Left kidney (tissue), 2 donors: ENCODE results near the gene DNASE2. TPM values are rescaled to one million over a fixed set of nuclear protein-coding genes. Genes with fewer than 3 reads are reported as not detected.

Experiments used
- DNase-seq: peaks from one replicate; pipeline ENCODE4 v3.0.0-alpha.2; 2013
- polyA plus RNA-seq: library from polyadenylated mRNA; unstranded; fragments of 120-200 nt; gene quantifications from one replicate; pipeline ENCODE4 v1.2.1, GENCODE V29; 2013; ENCODE audit not compliant: insufficient read length

Gene DNASE2
- polyA plus RNA-seq, 1 donor, result 9.5 TPM

DNA sequence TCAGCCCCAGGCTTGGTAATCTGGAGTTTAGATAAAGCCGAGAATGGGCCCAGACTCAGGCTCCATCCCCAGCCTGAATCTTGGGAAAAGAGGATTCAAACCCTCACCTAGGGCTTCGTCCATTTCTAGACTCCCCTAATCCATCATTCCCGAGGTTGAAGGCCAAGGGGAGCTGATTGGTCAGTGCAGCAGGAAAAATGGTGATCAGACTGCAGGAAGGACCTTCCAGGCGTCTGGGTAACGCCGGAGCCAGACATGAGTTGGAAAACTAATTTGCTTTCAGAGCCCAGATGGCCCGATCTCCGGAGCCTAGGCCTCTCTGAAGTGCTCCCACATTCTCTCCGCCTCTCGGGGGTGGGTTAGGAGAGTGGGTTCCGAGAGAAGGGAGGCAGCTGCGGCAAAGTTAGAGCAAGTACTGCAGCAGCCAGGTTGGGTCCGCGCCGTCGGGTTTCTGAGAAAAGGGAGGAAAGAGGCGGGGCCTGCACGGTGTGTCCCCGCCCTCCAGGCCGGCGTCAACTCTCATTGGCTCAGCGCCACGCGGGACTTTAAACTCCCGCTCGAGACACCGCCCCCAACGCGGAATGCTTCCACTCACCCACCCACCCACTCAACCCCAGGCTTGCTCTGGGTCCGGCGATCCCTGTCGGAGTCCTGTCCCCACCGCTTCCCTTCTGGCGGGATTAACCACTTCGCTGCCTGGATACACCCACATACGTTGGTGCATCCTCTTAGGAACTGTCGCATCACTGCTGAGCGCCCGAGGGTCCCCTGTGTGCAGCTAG is 46.1 kb downstream of the DNASE2 start:
- no peak for DNase-seq

DNA sequence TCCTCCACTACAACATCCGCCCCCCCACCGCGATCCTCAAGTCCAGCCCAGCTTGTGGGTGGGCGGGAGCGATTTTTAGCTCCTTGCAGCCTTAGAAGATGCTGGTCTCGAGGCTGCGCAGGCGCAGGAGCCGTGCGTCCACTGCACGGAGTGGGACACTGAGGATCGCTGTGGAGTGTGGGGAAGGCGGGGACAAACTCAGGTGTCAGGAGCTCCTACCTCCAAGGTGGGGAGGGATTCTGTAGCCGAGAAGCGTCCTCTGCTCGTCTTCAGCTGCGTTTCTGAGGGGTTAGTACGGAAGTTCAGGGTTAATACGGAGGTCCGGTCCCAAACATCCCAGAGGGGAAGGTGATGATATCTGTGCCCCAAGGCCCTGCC is 46.7 kb downstream of the DNASE2 start, which contains the start of gene RTBDN:
TSS of gene RTBDN (minus strand) at position 14 of the 378 bp plus-strand sequence. CDS start 4,600 bp downstream, outside the sequence.
- DNase-seq, result no peak

DNA sequence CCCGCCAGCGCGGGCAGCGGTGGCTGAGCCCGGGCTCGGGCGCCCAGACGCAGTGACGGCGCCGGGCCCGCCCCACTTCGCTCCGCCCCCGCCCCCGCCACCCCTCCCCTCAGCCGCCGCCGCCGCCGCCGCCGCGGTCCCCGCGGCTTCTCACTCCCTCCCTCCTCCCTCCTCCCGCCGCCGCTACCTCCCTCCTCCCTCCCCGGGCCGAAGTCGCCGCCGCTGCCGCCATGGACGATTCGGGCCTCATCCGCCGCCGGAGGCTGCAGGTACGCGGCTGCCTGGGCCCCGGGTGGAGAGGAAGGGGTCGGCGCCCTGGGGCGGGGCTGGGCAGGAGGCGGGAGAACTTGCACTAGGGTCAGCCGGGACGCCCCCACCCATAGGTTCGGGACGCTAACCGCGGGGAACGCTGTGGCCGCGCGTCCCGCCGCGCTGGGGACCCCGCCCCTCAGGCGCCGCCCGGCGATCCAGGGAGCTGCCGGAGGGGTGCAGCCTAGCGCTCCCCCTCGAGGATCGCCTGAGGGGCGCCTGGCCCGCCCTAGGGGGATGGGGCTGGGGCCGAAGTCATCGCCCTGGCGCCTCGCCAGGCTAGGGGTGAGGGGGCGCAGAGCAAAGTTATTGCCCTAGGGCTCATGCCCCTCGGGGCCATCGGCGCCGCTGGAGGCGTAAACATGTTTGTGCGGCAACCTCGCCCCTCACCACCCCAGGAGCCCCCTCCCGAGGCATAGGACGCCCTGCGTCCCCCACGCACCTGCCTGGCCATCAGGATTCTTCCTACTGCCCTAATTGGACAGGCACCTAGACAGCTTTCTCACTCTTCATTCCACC is 47.3 kb downstream of the DNASE2 start:
- no peak for DNase-seq

DNA sequence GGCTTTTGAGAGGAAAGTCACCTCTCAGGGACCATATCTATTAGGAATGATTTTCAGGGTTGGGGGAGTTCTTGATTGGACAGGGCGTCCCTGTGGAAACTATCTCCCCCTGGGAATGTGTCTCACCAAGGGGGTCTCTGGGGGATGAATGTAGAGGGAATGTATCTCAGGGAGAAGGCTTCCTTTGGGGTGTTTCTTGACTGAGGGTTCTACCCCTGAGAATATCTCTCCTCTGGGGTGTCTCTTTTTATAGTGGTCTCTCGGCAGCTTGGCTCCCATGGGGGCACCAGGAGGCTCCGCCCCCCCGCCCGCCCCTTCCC is 47.9 kb downstream of the DNASE2 start:
- no peak for DNase-seq

DNA sequence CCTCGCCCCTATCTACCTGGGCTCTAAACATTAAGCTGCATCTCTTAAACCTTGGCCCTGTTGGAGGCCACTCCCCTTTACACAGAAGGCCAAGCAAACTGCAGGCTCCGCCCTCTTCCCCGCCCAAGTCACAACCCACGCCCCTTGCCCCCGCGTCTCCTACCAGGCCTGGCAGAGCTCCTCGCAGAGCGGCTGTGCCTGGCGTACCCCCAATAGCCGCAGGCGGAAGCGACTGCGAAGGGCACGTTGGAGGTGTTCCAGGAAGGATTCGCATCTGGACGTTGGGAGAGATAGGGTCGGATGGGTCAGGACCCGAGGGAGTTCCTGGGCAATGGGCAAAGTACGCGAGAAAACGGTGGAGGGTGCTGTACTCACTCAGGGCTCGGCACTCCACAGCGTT is 52.8 kb downstream of the DNASE2 start:
- no peak for DNase-seq

DNA sequence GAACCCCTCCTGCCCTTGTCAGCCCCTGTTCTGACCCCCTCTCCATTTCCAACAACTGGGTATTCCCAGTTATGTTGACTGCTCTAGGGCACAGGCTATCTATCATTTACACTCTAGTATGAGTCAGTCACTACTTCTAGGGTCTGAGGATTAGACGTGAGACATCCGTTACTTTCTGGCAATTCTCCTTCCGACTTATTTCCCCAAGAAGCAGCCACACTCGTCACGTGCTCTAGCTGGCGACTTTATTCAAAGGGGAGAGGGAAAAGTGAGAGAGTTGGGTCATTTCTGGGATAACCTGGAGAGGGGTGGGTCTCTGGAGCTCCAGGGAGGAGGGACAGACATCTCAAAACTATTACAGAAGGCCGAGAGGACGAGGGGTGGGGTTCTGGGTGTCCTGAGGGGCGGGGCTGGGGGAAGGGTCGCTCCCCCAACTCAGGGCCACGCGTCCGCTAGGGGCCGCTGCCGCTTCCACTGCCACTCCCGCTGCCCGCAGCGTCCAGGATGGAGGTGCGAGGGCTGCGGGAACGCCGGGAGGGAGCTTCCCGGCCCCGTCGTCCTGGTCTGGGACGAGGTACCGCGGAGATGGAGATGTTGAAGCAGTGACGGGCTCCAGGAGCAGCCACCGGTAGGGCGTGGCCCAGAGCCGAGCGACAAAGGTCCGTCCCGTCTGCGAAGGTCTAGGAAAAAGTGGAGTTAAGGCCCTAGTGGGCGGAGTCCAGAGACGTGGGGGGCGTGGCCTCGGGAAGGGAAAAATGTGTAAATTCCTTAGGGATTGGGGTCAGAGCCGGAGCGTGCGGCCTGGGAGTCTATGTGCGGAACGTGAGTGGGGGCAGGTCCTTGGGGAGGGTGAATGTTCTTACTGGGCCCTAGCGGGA is 55.8 kb downstream of the DNASE2 start:
- no peak for DNase-seq

Other genes with a start within 250 kb of the DNASE2 start
- 35.1 TPM for gene MAN2B1, start 214.7 kb downstream of the DNASE2 start, polyA plus RNA-seq
- gene WDR83, start 214.6 kb downstream of the DNASE2 start, polyA plus RNA-seq, result 18.2 TPM
- 87.9 TPM for gene DHPS, start 199.6 kb downstream of the DNASE2 start, polyA plus RNA-seq
- gene GNG14, start 193.5 kb downstream of the DNASE2 start, polyA plus RNA-seq, result 1.00 TPM
- 10.4 TPM for gene FBXW9, start 184.8 kb downstream of the DNASE2 start, polyA plus RNA-seq
- 78.7 TPM for gene TNPO2, start 157.5 kb downstream of the DNASE2 start, polyA plus RNA-seq
- gene TRIR, start 146.8 kb downstream of the DNASE2 start, polyA plus RNA-seq, result 139 TPM
- 74.0 TPM for gene GET3, start 144.0 kb downstream of the DNASE2 start, polyA plus RNA-seq
- 0.23 TPM for gene BEST2, start 129.7 kb downstream of the DNASE2 start, polyA plus RNA-seq
- gene HOOK2, start 105.9 kb downstream of the DNASE2 start, polyA plus RNA-seq, result 78.3 TPM
- 22.7 TPM for gene JUNB, start 90.0 kb downstream of the DNASE2 start, polyA plus RNA-seq
- gene PRDX2, start 79.6 kb downstream of the DNASE2 start, polyA plus RNA-seq, result 274 TPM
- 5.4 TPM for gene THSD8, start 79.4 kb downstream of the DNASE2 start, polyA plus RNA-seq
- 35.1 TPM for gene RNASEH2A, start 74.9 kb downstream of the DNASE2 start, polyA plus RNA-seq
- 0.07 TPM for gene RTBDN, start 46.9 kb downstream of the DNASE2 start, polyA plus RNA-seq
- gene MAST1, start 42.9 kb downstream of the DNASE2 start, polyA plus RNA-seq, result 1.0 TPM
- 0.17 TPM for gene KLF1, start 5.8 kb upstream of the DNASE2 start, polyA plus RNA-seq
- 31.1 TPM for gene GCDH, start 9.7 kb upstream of the DNASE2 start, polyA plus RNA-seq
- gene SYCE2, start 37.8 kb upstream of the DNASE2 start, polyA plus RNA-seq, result 3.4 TPM
- gene FARSA, start 52.3 kb upstream of the DNASE2 start, polyA plus RNA-seq, result 41.5 TPM
- 783 TPM for gene CALR, start 57.2 kb upstream of the DNASE2 start, polyA plus RNA-seq
- gene RAD23A, start 64.4 kb upstream of the DNASE2 start, polyA plus RNA-seq, result 71.9 TPM
- 25.2 TPM for gene GADD45GIP1, start 75.8 kb upstream of the DNASE2 start, polyA plus RNA-seq
- gene DAND5, start 88.1 kb upstream of the DNASE2 start, polyA plus RNA-seq, result 0.18 TPM
- 14.6 TPM for gene NFIX, start 114.0 kb upstream of the DNASE2 start, polyA plus RNA-seq
- 2.8 TPM for gene LYL1, start 221.4 kb upstream of the DNASE2 start, polyA plus RNA-seq
- gene TRMT1, start 235.3 kb upstream of the DNASE2 start, polyA plus RNA-seq, result 42.0 TPM
- gene NACC1, start 236.8 kb upstream of the DNASE2 start, polyA plus RNA-seq, result 20.6 TPM